GM12801 (cell line): ENCODE results near the gene MPND.

ENCODE experiments used
- TF ChIP-seq, protein P1 (sequence below): IDR thresholded peaks from one replicate; pipeline ENCODE4 v1.5.1; 2011; ENCODE audit warnings: control low read depth; ENCODE audit not compliant: insufficient read length; ENCODE audit errors: extremely low read depth

MPND gene

DNA sequence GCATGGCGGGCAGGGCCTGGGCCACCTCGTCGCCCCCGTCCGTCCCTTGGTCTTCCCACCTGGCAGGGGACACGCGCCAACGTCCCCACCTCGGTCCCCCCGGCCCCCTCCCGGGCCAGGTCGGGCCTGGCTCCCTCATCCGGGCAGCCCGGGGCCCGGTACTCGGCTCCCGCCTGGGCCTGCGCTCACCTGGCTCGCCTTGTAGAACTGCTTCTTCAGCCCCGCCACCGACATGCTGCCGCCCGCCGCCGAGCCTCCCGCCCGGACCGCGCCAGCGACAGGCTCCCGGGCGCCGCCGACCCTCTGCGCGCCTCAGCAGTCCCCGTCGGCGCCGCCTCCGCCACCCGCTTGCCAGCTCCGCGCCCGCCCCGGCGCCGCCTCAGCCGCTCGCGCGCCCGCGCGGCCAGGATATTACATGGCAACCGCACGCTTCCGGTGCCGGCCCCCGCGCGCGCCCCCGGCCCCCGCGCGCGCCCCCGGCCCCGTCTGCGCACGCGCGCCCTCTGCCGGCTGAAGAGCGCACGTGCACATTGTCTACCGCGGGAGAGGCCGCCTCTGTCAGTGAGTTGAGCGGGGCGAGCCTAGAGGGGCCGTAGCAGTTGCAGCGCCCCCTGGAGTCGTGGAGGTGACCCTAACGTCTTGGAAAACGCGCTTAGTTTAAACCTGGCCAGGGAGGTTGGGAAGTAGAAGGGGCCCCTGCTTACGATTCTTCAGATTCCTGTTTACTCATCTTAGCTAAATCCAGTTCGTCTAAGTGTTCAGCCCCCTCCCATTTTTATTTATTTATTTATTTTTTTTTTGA is 57.0 kb downstream of the MPND start, which contains the start of gene SH3GL1:
SH3GL1 (minus strand) TSS at position 413 of the 802 bp plus-strand sequence; CDS start at position 234, 179 bp downstream.
- TF ChIP-seq, protein P1, sequence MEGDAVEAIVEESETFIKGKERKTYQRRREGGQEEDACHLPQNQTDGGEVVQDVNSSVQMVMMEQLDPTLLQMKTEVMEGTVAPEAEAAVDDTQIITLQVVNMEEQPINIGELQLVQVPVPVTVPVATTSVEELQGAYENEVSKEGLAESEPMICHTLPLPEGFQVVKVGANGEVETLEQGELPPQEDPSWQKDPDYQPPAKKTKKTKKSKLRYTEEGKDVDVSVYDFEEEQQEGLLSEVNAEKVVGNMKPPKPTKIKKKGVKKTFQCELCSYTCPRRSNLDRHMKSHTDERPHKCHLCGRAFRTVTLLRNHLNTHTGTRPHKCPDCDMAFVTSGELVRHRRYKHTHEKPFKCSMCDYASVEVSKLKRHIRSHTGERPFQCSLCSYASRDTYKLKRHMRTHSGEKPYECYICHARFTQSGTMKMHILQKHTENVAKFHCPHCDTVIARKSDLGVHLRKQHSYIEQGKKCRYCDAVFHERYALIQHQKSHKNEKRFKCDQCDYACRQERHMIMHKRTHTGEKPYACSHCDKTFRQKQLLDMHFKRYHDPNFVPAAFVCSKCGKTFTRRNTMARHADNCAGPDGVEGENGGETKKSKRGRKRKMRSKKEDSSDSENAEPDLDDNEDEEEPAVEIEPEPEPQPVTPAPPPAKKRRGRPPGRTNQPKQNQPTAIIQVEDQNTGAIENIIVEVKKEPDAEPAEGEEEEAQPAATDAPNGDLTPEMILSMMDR, result no peak

DNA sequence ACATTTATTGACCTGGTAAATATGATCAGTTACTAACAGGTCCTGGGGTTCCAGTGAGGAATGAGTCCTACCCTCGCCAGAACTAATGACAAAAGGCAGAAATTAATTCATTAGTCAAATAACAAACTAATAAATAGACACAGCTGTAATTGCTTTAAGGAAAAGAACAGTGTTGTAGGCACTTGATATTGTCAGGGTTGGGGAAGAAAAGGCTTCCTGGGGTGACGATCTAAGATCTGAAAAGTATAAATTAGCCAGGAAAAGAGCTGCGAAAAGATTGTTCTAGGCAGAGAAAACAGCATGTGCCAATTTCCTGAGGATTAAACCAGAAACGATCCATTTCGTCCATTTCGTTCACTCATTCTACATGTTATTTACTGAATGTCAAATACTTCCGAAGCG is 58.4 kb downstream of the MPND start:
- TF ChIP-seq, protein P1, result no peak

DNA sequence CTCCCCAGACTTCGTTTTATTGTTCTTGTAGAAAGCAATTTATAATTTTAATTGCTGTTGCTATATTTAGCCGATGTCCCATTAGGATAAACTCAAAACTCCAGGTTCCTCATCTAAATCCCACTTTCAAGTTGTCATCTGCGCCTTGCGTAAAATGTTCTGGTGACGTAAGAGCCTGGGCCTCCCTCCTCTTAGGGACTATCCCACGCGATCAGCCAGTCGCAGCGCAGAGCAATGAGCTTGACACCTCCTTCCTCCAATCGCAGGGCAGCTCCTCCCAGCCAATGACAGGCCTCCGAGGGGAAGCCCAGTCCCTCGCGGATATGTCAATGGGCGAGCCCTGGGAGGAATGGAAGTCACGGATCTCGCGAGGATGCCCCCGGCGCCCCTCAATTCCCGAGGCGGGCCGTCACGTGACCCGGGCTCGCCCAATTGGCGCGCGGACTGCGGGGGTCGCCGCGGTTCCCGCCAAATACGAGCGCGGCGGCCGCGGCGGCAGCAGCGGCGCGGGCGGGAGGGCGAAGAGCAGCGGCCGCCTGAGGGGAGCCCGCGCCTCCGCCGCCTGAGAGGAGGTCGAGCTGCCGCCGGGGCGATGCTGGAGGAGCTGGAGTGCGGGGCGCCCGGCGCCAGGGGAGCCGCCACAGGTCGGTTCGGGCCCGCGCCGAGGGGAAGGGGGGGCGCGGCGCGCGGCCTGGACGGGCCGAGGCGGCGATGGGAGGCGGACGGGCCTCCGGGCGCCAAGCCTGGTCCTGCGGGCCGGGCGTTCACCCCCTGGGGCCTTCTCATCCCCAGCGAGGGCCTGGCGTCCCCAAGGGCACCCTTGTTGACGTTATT is 59.0 kb downstream of the MPND start, which contains the start of gene CHAF1A:
CHAF1A (plus strand) TSS at position 470 of the 834 bp plus-strand sequence; CDS start at position 593, 123 bp downstream.
- TF ChIP-seq, protein P1, result no peak

DNA sequence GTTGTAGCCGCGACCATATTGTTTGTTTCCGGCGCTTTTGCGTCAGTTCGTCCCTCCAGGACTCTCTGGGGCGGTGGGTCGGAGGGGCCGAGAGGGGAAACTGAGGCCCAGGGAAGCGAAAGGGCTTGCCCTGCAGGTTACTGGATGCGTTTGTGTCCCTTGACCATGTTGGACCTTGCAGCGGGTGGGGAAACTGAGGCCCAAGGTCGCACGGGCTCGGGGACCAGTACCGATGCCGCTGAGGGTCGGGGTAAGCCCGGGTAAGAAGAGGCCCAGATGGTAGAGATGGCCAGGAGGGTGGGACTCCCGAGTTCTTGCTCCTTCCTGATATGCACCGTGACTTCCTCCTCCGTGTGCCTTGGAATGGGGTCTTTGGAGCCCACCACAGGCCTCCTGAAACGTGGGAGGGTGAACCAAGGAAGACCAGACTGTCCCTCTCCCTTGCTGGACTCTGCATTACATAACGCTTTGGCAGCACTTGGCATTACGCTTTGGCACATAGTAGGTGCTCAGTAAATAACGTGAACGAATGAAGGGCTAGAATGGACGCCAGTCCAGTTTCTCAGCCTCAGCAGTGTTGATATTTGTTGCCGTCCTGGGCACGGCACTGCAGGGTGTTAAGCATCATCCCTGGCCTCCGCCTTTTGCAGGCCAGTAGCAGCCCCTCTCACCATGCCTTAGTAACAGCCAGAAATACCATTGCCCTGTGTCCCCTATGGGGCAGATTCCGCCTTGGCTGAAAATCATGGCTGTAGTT is 59.8 kb downstream of the MPND start:
- TF ChIP-seq, protein P1, result no peak

DNA sequence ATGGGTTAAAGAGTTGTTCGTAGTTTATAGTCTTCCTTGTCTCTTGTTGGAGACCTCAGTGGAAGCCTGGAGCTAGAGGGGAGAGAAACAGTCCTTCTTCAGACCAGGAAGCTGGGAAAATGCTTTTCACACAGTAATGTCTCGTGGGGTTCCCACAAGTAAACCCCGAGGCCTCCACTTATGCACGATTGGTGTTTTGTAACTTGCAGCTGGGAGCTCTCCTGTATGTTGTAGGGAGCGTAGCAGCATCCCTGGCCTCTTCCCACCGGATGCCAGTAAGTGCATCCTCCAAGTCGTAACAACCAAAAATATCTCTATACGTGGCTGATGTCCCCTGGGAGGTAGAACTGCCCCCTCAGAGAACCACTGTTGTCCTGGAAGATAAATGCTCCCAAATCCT is 62.6 kb downstream of the MPND start:
- TF ChIP-seq, protein P1, result no peak

DNA sequence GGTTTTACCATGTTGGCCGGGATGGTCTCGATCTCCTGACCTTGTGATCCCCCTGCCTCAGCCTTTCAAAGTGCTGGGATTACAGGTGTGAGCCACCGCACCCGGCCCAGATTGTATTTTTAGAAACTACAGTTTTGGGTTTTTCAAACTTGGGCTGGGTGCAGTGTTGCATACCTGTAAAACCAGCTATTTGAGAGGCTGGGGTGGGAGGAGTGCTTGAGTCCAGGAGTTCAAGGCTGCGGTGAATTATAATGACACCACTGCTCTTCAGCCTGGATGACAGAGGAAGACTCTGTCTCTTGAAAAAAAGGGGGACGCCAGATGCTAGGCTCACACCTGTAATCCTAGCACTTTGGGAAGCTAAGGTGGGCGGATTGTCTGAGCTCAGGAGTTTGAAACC is 63.3 kb downstream of the MPND start:
- TF ChIP-seq, protein P1, result no peak
